K562 treated with DMSO at 1 percent for 48 hours (cell line): Measurements from ENCODE around the gene SF3A1. TPM values are rescaled to one million over a fixed set of nuclear protein-coding genes. Genes with fewer than 3 reads are reported as not detected.

ENCODE experiments used
- total RNA-seq: library from RNA; unstranded; fragments of 300-600 nt; gene quantifications from 2 replicates; pipeline ENCODE4 v1.2.3, GENCODE V29; 2022; ENCODE audit warnings: low replicate concordance; ENCODE audit errors: extremely low read depth

The SF3A1 gene, protein sequence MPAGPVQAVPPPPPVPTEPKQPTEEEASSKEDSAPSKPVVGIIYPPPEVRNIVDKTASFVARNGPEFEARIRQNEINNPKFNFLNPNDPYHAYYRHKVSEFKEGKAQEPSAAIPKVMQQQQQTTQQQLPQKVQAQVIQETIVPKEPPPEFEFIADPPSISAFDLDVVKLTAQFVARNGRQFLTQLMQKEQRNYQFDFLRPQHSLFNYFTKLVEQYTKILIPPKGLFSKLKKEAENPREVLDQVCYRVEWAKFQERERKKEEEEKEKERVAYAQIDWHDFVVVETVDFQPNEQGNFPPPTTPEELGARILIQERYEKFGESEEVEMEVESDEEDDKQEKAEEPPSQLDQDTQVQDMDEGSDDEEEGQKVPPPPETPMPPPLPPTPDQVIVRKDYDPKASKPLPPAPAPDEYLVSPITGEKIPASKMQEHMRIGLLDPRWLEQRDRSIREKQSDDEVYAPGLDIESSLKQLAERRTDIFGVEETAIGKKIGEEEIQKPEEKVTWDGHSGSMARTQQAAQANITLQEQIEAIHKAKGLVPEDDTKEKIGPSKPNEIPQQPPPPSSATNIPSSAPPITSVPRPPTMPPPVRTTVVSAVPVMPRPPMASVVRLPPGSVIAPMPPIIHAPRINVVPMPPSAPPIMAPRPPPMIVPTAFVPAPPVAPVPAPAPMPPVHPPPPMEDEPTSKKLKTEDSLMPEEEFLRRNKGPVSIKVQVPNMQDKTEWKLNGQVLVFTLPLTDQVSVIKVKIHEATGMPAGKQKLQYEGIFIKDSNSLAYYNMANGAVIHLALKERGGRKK
- total RNA-seq: not detected in 2 replicates

GRCh38 chr22:30356449-30357235 lies at the start of gene SF3A1, which contains the start of gene CCDC157:
TSS of gene SF3A1 (minus strand) at chr22:30356894. CDS start at chr22:30356792, 102 bp downstream.
TSS of gene CCDC157 (plus strand) at chr22:30357007. CDS start at chr22:30366001, 8,994 bp downstream.

DNA sequence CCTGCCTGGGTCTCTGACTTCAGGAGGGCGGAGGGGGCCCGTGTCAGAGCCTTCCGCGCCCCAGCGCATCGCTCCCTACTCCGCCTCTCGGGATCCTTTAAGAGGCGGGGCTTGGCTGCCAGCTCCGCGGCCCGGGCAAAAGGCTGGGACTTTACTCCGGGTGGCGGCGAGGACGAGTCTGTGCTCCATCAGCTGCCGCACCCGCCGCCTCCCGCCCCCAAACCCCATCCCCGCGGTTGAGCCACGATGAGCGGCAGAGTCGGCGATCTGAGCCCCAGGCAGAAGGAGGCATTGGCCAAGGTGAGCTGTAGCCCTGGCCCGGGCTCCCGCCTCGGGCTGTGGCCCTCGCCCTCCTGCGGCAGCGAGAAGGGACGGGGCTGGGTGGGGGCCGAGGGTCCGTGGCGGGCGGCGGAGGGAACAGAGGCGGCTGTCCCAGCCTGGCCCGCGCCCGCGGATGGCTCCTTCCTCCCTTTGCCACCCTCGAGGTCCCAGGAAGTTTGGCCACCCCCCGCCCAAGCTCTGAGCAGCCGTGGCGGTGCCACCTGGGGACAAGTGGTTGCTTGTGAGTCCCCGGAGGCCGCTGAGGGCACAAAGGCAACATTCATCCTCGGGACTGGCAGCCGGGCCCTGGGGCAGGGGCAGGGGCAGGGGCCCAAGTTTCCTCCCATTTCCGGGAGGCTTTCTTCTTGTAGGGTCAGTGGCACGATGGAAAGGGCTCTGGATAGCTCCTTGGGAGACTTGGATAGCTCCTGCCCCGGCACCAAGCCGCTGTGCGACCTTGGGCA lies 40.4 kb upstream of the SF3A1 start, which contains the start of gene SEC14L2:
Gene SEC14L2, plus strand, starts transcription at position 148 of the 785 bp plus-strand sequence. Its CDS starts 99 bp downstream, at position 247.

GRCh38 chr22:30386960-30387827 lies 30.5 kb upstream of the SF3A1 start, which contains the start of gene RNF215:
TSS of gene RNF215 (minus strand) at chr22:30387411. CDS start at chr22:30387313, 98 bp downstream.

DNA sequence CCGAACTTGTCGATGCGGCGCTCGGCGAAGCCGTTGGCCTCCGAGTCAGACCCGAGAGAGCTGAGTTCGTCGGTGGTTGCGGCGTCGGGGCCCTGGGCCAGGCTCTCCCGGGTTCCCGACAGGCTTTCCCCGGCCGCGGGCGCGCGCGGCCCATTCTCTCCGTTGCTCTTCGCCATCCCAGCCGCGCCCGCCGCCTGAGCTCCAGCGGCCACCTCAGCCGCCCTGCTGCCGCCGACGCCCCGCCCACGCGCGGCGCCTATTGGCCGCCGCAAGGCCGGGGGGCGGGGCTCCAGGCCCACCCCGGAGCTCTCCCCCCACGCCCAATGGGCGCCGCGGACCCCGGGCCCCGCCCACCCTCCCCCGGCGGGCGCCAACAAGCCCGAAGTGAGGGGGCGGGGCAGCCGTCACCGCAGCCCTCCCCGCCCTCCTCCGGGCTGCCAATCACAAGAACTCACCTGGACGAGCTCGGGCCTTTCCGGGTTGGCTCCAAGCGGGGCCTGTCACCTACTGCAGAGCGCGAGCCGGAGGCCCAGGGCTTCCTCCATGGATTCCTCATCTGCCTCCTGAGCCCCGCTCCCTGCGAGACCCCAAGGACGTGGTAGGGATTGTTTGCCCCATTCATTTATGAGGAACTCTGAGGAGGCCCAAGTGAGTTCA lies 29.9 kb downstream of the SF3A1 start, which contains the start of gene TBC1D10A:
Gene TBC1D10A, minus strand, starts transcription at position 236 of the 657 bp plus-strand sequence. Its CDS starts 60 bp downstream, at position 176.

GRCh38 chr22:30289141-30289979 lies 67.3 kb downstream of the SF3A1 start, which contains the start of gene CASTOR1:
TSS of gene CASTOR1 (minus strand) at chr22:30289505. CDS start at chr22:30289497, 8 bp downstream.

Other genes starting within 250 kb of the SF3A1 start
- gene LIF, start 110.1 kb downstream of the SF3A1 start, total RNA-seq: not detected in 2 replicates
- not detected in 2 replicates for gene OSM, start 90.0 kb downstream of the SF3A1 start, total RNA-seq
- not detected in 2 replicates for gene CASTOR1, start 67.4 kb downstream of the SF3A1 start, total RNA-seq
- gene TBC1D10A, start 30.0 kb downstream of the SF3A1 start, total RNA-seq: not detected in 2 replicates
- not detected in 2 replicates for gene CCDC157, start 113 bp upstream of the SF3A1 start, total RNA-seq
- not detected in 2 replicates for gene RNF215, start 30.5 kb upstream of the SF3A1 start, total RNA-seq
- gene SEC14L2, start 40.1 kb upstream of the SF3A1 start, total RNA-seq: not detected in 2 replicates
- not detected in 2 replicates for gene MTFP1, start 68.9 kb upstream of the SF3A1 start, total RNA-seq
- not detected in 2 replicates for gene SEC14L3, start 115.1 kb upstream of the SF3A1 start, total RNA-seq
- gene SEC14L4, start 148.8 kb upstream of the SF3A1 start, total RNA-seq: not detected in 2 replicates
- gene SEC14L6, start 189.8 kb upstream of the SF3A1 start, total RNA-seq: not detected in 2 replicates
- gene GAL3ST1, start 217.8 kb upstream of the SF3A1 start, total RNA-seq: not detected in 2 replicates
- not detected in 2 replicates for gene PES1, start 235.0 kb upstream of the SF3A1 start, total RNA-seq